Suprapubic skin (tissue), 4 donors: Measurements from ENCODE around the gene PTCHD4. TPM values are rescaled to one million over a fixed set of nuclear protein-coding genes. Genes with fewer than 3 reads are reported as not detected.

Experiments
- DNase-seq, 2 donors: peaks; one replicate each; pipeline ENCODE4 v3.0.0-alpha.2; 2019; ENCODE audit warnings: low spot score in 2 of 2
- H3K27ac ChIP-seq: fragments of 200-600 bp; sonication (generic); one replicate; pipeline ENCODE4 v1.5.1; 2019
- H3K27me3 ChIP-seq: fragments of 200-600 bp; sonication (generic); one replicate; pipeline ENCODE4 v1.5.1; 2019
- H3K36me3 ChIP-seq: fragments of 200-600 bp; sonication (generic); one replicate; pipeline ENCODE4 v1.5.1; 2019
- H3K4me1 ChIP-seq: fragments of 200-600 bp; sonication (generic); one replicate; pipeline ENCODE4 v1.5.1; 2019
- H3K4me3 ChIP-seq: fragments of 200-600 bp; sonication (generic); one replicate; pipeline ENCODE4 v1.5.1; 2019; ENCODE audit warnings: mild to moderate bottlenecking
- H3K9me3 ChIP-seq: fragments of 200-600 bp; sonication (generic); one replicate; pipeline ENCODE4 v1.5.1; 2019
- EP300 ChIP-seq: sonication (generic); formaldehyde crosslinking; IDR thresholded peaks from one replicate; pipeline ENCODE4 v1.6.1; 2017; ENCODE audit warnings: antibody characterized with exemption
- POLR2A ChIP-seq, 2 donors: fragments of 450-650 bp; IDR thresholded peaks; one replicate each; pipeline ENCODE4 v1.6.1; 2017; ENCODE audit warnings: antibody characterized with exemption in 2 of 2, mild to moderate bottlenecking in 2 of 2, moderate library complexity in 2 of 2
- POLR2AphosphoS5 ChIP-seq, 3 donors: sonication (generic); formaldehyde crosslinking; IDR thresholded peaks; one replicate each; pipeline ENCODE4 v1.6.1; 2017; ENCODE audit warnings: antibody characterized with exemption in 3 of 3
- WGBS: methylation state at CpG from one replicate; pipeline ENCODE4 v1.1.5; 2018; 5-methylcytosine and 5-hydroxymethylcytosine counted together
- total RNA-seq, 4 donors: library from RNA; depleted of rRNA; stranded (reverse); fragments of >200 nt; gene quantifications; one replicate each; pipeline ENCODE4 v1.1.0, GENCODE V29; 2016
- TF ChIP-seq, protein P1 (sequence below), 2 donors: fragments of 200-600 bp in 1 of 2; fragments of 450-650 bp in 1 of 2; sonication (generic) in 1 of 2; IDR thresholded peaks; one replicate each; pipeline ENCODE4 v1.5.1; 2016 to 2019; ENCODE audit warnings: antibody characterized with exemption in 2 of 2, mild to moderate bottlenecking in 1 of 2, moderate library complexity in 1 of 2

PTCHD4 gene
- under 1 TPM in 2 of 4 donors, not detected in 2; 0.47 to 0.64 TPM for total RNA-seq

DNA sequence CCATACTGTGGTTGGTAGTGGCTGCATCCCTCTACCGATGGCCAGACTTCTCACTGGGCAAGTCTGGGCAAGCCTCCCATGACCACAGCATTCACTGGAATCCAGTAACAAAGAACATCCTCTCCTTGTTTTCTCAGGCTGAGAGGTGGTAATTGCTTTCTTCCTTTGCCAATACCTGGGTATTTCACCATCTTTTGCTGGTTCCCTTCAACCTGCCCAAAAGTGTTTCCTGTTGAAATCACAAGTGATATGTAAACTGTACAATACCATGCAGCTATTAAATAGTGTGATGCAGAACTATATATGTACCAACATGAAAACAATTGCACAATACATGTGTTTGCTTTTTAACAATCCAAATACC is at the start of gene PTCHD4:
PTCHD4 (minus strand) TSS at position 55 of the 364 bp plus-strand sequence. CDS start 42,240 bp downstream, outside the sequence.
- no peaks in the 10 kb centered on the region for H3K27me3 ChIP-seq
- no peaks in the 10 kb centered on the region for H3K36me3 ChIP-seq
- H3K4me1 ChIP-seq = no peaks in the 10 kb centered on the region
- DNase-seq = no peak
- TF ChIP-seq, protein P1, sequence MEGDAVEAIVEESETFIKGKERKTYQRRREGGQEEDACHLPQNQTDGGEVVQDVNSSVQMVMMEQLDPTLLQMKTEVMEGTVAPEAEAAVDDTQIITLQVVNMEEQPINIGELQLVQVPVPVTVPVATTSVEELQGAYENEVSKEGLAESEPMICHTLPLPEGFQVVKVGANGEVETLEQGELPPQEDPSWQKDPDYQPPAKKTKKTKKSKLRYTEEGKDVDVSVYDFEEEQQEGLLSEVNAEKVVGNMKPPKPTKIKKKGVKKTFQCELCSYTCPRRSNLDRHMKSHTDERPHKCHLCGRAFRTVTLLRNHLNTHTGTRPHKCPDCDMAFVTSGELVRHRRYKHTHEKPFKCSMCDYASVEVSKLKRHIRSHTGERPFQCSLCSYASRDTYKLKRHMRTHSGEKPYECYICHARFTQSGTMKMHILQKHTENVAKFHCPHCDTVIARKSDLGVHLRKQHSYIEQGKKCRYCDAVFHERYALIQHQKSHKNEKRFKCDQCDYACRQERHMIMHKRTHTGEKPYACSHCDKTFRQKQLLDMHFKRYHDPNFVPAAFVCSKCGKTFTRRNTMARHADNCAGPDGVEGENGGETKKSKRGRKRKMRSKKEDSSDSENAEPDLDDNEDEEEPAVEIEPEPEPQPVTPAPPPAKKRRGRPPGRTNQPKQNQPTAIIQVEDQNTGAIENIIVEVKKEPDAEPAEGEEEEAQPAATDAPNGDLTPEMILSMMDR (IDR thresholded peaks at IDR 0.05) = no peak
- TF ChIP-seq POLR2AphosphoS5 (IDR thresholded peaks at IDR 0.05) = no peak
- TF ChIP-seq POLR2A (IDR thresholded peaks at IDR 0.05) = no peak
- no peak for TF ChIP-seq EP300
- no peaks in the 10 kb centered on the region for H3K9me3 ChIP-seq
- 40% methylated on average over 1 of the region's 1 CpG for WGBS
- no peak within 1 kb of the TSS for H3K4me3 ChIP-seq
- no peak within 1 kb of the TSS for H3K27ac ChIP-seq

DNA sequence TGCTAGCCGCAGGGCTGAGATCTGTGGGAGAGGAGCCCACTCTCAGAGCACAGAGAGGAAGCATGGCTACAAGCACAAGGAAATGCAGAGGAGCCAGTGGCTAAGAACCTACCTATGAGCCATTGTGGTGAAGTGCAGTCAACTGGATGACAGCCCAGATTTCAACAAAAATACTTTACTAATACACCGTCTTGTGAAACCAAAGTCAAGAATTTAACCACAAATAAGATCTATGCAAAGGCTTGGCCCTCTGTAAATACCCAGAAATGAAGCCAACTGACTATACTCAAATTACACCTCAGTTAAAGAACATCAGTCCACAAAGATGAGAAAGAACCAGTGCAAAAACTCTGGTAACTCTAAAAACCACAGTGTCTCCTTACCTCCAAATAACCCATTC is 40.1 kb upstream of the PTCHD4 start:
- peaks cover 6% of the 10 kb centered on the region for H3K9me3 ChIP-seq

DNA sequence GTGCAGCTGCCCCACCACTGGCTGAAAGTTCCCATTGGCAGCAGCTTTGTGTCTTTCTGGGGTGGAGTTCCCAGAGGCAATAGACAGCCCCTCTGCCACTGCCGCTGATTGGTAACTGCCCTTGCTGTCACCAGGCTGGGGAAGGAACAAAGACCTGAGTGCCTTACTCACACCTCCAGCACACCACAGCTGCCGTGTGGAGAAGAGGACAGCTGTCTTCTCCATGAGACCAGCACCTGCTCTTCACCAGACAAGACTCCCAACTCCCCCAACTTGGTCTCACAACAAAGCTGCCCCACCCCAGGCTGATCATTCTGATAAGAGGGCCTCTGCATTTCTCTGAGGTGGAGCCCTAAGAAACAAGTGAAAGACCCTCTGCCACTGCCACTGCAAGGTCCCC is 39.7 kb upstream of the PTCHD4 start:
- Histone ChIP-seq H3K4me3 (no peak overlapping the region), H3K27me3 (no peaks in the 10 kb centered on the region), H3K27ac (no peak overlapping the region), H3K4me1 (no peaks in the 10 kb centered on the region), H3K36me3 (no peaks in the 10 kb centered on the region), H3K9me3 (peaks cover 6% of the 10 kb centered on the region)
- 67% methylated on average over 1 of the region's 2 CpGs for WGBS
- TF ChIP-seq POLR2AphosphoS5 (IDR thresholded peaks at IDR 0.05) (no peak), EP300 (no peak), POLR2A (IDR thresholded peaks at IDR 0.05) (no peak)
- TF ChIP-seq, protein P1 (IDR thresholded peaks at IDR 0.05) = no peak
- DNase-seq = no peak

More for the DNA sequence above, 40.1 kb upstream of the PTCHD4 start:
- no peak for DNase-seq
- Histone ChIP-seq H3K4me3 (no peak overlapping the region), H3K27me3 (no peaks in the 10 kb centered on the region), H3K4me1 (no peaks in the 10 kb centered on the region), H3K27ac (no peak overlapping the region), H3K36me3 (no peaks in the 10 kb centered on the region)
- TF ChIP-seq, protein P1 (IDR thresholded peaks at IDR 0.05) = no peak
- TF ChIP-seq POLR2AphosphoS5 (IDR thresholded peaks at IDR 0.05) = no peak
- no peak for TF ChIP-seq EP300
- TF ChIP-seq POLR2A (IDR thresholded peaks at IDR 0.05) = no peak
- WGBS = 79% methylated on average over 2 of the region's 2 CpGs

DNA sequence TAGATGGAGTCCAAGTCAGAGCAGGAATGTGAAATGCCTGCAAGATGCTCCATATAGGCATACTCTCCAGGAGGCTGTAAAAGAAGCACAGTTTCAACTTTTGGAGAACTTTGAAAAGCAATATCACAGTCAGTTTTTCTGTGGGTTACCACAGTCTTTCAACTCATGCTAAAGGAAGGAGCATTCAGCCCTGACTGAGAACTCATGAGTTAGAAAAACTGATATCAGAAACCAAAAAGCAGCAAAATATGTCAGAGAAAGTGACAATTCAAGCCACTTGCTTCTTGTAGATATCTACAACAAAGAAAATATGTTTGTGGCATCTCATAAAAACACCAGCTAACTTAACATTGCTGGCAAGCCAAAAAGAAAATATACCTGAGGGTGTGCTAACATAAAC is 36.1 kb upstream of the PTCHD4 start:
- Histone ChIP-seq H3K9me3 (peaks cover 6% of the 10 kb centered on the region), H3K36me3 (no peaks in the 10 kb centered on the region), H3K4me3 (no peak overlapping the region), H3K27me3 (no peaks in the 10 kb centered on the region), H3K27ac (no peak overlapping the region), H3K4me1 (no peaks in the 10 kb centered on the region)
- TF ChIP-seq EP300 (no peak), POLR2AphosphoS5 (IDR thresholded peaks at IDR 0.05) (no peak), POLR2A (IDR thresholded peaks at IDR 0.05) (no peak)
- TF ChIP-seq, protein P1 (IDR thresholded peaks at IDR 0.05) = no peak
- no peak for DNase-seq

DNA sequence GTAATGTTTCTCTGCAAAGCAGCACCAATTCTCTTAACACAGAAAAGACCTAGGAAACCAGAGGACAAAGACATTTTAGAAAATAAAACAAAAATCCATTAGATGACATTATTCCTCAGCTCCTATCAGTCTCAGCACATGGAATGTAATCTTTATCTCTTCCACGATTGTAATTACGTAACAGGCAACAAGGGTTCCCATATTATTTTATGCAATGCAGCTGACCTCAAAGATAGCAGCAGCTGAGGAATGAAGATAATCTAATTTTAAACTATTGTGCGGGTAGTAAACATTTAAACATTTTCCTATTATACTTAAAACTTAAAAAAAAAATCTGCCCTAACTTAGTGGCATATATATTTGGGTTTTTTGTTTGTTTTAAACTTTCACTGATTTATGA is 33.0 kb upstream of the PTCHD4 start:
- Histone ChIP-seq H3K9me3 (no peaks in the 10 kb centered on the region), H3K4me3 (no peak overlapping the region), H3K36me3 (no peaks in the 10 kb centered on the region), H3K27me3 (no peaks in the 10 kb centered on the region), H3K27ac (no peak overlapping the region), H3K4me1 (no peaks in the 10 kb centered on the region)
- TF ChIP-seq, protein P1 (IDR thresholded peaks at IDR 0.05) = no peak
- TF ChIP-seq POLR2A (IDR thresholded peaks at IDR 0.05) = no peak
- TF ChIP-seq EP300 = no peak
- no peak for TF ChIP-seq POLR2AphosphoS5 (IDR thresholded peaks at IDR 0.05)
- WGBS = 60% methylated on average over 3 of the region's 3 CpGs
- DNase-seq = no peak
